Measurements from ENCODE around the gene THEM4. TPM values are rescaled to one million over a fixed set of nuclear protein-coding genes. Genes with fewer than 3 reads are reported as not detected.
A peak's percentile ranks its signal among the peaks of the same experiment; 100 is the strongest.

Gene THEM4
- total RNA-seq, 1 experiment from 2014 or later: 10.9 TPM

DNA sequence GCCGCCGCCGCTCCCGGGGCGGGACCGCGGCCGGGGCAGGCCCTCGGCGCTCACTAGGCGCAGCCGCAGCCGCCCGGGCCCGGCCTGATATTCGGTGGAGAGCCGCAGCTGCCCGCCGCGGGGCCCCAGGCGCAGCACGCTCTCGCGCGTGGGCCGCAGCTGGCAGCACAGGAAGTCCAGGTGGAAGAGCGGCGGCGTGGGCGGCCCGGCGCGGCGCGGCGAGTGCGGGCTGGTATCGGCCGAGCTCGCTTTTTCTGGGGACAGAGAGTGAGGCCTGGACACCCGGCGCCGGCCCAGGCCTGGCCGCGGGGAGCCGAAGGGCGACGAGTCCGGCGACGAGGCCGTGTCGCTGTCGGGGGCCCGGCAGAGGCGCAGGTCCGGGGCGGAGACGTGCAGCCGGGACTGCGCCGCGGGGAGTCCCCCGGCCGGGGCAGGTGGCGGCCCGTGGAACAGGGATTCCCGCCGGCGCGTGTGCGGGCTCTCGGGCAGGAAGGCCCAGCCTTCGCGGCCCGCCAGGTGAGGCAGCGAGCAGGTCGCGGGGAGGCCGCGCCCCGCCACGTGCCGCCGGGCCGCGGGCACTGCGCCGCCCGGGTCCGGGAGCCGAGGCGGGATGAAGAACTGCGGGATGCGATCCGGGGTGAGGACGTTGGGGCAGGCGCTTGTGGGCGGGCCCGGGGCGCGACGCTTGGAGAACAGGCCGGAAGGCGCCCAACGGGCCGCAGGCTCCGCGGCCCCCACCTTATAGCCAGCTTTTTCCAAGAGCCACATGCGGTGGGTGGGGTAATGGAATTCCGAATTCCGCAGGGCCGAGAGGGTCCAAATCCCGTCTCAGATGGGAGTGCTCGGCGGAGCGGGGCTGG, 70.9 kb downstream of the THEM4 start (continued):
- TF ChIP-seq, protein P1, sequence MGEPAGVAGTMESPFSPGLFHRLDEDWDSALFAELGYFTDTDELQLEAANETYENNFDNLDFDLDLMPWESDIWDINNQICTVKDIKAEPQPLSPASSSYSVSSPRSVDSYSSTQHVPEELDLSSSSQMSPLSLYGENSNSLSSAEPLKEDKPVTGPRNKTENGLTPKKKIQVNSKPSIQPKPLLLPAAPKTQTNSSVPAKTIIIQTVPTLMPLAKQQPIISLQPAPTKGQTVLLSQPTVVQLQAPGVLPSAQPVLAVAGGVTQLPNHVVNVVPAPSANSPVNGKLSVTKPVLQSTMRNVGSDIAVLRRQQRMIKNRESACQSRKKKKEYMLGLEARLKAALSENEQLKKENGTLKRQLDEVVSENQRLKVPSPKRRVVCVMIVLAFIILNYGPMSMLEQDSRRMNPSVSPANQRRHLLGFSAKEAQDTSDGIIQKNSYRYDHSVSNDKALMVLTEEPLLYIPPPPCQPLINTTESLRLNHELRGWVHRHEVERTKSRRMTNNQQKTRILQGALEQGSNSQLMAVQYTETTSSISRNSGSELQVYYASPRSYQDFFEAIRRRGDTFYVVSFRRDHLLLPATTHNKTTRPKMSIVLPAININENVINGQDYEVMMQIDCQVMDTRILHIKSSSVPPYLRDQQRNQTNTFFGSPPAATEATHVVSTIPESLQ (CRISPR knock-in tag; IDR thresholded peaks at IDR 0.05): no peak
- TF ChIP-seq GRHL2 (CRISPR knock-in tag; IDR thresholded peaks at IDR 0.05; ENCODE audit: insufficient replicate concordance, severe bottlenecking) (no peak), ZNF423 (CRISPR knock-in tag; IDR thresholded peaks at IDR 0.05) (no peak), FOXP1 (CRISPR knock-in tag; IDR thresholded peaks at IDR 0.05; ENCODE audit: borderline replicate concordance) (peak; percentile 86; the same call in 1 of the 2 replicates), NFYB (CRISPR knock-in tag; conservative IDR thresholded peaks at IDR 0.05; ENCODE audit: low read depth) (no peak), ZNF138 (CRISPR knock-in tag; conservative IDR thresholded peaks at IDR 0.05) (no peak), MYBL2 (CRISPR knock-in tag; IDR thresholded peaks at IDR 0.05) (no peak), ZNF671 (CRISPR knock-in tag; IDR thresholded peaks at IDR 0.05) (no peak), ELF4 (CRISPR knock-in tag; IDR thresholded peaks at IDR 0.05; ENCODE audit: low read depth) (no peak), TP53 (CRISPR knock-in tag; IDR thresholded peaks at IDR 0.05) (peak; percentile 85; the same call in 1 of the 2 replicates)
- TF ChIP-seq, protein P2, sequence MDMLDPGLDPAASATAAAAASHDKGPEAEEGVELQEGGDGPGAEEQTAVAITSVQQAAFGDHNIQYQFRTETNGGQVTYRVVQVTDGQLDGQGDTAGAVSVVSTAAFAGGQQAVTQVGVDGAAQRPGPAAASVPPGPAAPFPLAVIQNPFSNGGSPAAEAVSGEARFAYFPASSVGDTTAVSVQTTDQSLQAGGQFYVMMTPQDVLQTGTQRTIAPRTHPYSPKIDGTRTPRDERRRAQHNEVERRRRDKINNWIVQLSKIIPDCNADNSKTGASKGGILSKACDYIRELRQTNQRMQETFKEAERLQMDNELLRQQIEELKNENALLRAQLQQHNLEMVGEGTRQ (CRISPR knock-in tag; IDR thresholded peaks at IDR 0.05): peak; percentile 23; the same call in 1 of the 2 replicates
- TF ChIP-seq, protein P3, sequence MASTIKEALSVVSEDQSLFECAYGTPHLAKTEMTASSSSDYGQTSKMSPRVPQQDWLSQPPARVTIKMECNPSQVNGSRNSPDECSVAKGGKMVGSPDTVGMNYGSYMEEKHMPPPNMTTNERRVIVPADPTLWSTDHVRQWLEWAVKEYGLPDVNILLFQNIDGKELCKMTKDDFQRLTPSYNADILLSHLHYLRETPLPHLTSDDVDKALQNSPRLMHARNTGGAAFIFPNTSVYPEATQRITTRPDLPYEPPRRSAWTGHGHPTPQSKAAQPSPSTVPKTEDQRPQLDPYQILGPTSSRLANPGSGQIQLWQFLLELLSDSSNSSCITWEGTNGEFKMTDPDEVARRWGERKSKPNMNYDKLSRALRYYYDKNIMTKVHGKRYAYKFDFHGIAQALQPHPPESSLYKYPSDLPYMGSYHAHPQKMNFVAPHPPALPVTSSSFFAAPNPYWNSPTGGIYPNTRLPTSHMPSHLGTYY (CRISPR knock-in tag; IDR thresholded peaks at IDR 0.05): no peak
- TF ChIP-seq, protein P4, sequence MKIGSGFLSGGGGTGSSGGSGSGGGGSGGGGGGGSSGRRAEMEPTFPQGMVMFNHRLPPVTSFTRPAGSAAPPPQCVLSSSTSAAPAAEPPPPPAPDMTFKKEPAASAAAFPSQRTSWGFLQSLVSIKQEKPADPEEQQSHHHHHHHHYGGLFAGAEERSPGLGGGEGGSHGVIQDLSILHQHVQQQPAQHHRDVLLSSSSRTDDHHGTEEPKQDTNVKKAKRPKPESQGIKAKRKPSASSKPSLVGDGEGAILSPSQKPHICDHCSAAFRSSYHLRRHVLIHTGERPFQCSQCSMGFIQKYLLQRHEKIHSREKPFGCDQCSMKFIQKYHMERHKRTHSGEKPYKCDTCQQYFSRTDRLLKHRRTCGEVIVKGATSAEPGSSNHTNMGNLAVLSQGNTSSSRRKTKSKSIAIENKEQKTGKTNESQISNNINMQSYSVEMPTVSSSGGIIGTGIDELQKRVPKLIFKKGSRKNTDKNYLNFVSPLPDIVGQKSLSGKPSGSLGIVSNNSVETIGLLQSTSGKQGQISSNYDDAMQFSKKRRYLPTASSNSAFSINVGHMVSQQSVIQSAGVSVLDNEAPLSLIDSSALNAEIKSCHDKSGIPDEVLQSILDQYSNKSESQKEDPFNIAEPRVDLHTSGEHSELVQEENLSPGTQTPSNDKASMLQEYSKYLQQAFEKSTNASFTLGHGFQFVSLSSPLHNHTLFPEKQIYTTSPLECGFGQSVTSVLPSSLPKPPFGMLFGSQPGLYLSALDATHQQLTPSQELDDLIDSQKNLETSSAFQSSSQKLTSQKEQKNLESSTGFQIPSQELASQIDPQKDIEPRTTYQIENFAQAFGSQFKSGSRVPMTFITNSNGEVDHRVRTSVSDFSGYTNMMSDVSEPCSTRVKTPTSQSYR (CRISPR knock-in tag; IDR thresholded peaks at IDR 0.05): no peak
- TF ChIP-seq, protein P5, sequence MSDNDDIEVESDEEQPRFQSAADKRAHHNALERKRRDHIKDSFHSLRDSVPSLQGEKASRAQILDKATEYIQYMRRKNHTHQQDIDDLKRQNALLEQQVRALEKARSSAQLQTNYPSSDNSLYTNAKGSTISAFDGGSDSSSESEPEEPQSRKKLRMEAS (CRISPR knock-in tag; IDR thresholded peaks at IDR 0.05): no peak; the same call in 1 of the 2 replicates
- TF ChIP-seq, protein P6, sequence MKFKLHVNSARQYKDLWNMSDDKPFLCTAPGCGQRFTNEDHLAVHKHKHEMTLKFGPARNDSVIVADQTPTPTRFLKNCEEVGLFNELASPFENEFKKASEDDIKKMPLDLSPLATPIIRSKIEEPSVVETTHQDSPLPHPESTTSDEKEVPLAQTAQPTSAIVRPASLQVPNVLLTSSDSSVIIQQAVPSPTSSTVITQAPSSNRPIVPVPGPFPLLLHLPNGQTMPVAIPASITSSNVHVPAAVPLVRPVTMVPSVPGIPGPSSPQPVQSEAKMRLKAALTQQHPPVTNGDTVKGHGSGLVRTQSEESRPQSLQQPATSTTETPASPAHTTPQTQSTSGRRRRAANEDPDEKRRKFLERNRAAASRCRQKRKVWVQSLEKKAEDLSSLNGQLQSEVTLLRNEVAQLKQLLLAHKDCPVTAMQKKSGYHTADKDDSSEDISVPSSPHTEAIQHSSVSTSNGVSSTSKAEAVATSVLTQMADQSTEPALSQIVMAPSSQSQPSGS (CRISPR knock-in tag; IDR thresholded peaks at IDR 0.05; ENCODE audit: borderline replicate concordance, low read depth): no peak
- TF ChIP-seq, protein P7, sequence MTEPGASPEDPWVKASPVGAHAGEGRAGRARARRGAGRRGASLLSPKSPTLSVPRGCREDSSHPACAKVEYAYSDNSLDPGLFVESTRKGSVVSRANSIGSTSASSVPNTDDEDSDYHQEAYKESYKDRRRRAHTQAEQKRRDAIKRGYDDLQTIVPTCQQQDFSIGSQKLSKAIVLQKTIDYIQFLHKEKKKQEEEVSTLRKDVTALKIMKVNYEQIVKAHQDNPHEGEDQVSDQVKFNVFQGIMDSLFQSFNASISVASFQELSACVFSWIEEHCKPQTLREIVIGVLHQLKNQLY (CRISPR knock-in tag; IDR thresholded peaks at IDR 0.05): no peak
- TF ChIP-seq, protein P8, sequence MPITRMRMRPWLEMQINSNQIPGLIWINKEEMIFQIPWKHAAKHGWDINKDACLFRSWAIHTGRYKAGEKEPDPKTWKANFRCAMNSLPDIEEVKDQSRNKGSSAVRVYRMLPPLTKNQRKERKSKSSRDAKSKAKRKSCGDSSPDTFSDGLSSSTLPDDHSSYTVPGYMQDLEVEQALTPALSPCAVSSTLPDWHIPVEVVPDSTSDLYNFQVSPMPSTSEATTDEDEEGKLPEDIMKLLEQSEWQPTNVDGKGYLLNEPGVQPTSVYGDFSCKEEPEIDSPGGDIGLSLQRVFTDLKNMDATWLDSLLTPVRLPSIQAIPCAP (CRISPR knock-in tag; IDR thresholded peaks at IDR 0.05): 0 out of 2 replicates have a peak, but pooled peaks have one; percentile 28
- TF ChIP-seq, protein P9, sequence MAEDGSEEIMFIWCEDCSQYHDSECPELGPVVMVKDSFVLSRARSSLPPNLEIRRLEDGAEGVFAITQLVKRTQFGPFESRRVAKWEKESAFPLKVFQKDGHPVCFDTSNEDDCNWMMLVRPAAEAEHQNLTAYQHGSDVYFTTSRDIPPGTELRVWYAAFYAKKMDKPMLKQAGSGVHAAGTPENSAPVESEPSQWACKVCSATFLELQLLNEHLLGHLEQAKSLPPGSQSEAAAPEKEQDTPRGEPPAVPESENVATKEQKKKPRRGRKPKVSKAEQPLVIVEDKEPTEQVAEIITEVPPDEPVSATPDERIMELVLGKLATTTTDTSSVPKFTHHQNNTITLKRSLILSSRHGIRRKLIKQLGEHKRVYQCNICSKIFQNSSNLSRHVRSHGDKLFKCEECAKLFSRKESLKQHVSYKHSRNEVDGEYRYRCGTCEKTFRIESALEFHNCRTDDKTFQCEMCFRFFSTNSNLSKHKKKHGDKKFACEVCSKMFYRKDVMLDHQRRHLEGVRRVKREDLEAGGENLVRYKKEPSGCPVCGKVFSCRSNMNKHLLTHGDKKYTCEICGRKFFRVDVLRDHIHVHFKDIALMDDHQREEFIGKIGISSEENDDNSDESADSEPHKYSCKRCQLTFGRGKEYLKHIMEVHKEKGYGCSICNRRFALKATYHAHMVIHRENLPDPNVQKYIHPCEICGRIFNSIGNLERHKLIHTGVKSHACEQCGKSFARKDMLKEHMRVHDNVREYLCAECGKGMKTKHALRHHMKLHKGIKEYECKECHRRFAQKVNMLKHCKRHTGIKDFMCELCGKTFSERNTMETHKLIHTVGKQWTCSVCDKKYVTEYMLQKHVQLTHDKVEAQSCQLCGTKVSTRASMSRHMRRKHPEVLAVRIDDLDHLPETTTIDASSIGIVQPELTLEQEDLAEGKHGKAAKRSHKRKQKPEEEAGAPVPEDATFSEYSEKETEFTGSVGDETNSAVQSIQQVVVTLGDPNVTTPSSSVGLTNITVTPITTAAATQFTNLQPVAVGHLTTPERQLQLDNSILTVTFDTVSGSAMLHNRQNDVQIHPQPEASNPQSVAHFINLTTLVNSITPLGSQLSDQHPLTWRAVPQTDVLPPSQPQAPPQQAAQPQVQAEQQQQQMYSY (CRISPR knock-in tag; IDR thresholded peaks at IDR 0.05): 0 out of 2 replicates have a peak, but pooled peaks have one; percentile 21
- TF ChIP-seq, protein P10, sequence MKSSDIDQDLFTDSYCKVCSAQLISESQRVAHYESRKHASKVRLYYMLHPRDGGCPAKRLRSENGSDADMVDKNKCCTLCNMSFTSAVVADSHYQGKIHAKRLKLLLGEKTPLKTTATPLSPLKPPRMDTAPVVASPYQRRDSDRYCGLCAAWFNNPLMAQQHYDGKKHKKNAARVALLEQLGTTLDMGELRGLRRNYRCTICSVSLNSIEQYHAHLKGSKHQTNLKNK (CRISPR knock-in tag; IDR thresholded peaks at IDR 0.05): no peak
- TF ChIP-seq, protein P11, sequence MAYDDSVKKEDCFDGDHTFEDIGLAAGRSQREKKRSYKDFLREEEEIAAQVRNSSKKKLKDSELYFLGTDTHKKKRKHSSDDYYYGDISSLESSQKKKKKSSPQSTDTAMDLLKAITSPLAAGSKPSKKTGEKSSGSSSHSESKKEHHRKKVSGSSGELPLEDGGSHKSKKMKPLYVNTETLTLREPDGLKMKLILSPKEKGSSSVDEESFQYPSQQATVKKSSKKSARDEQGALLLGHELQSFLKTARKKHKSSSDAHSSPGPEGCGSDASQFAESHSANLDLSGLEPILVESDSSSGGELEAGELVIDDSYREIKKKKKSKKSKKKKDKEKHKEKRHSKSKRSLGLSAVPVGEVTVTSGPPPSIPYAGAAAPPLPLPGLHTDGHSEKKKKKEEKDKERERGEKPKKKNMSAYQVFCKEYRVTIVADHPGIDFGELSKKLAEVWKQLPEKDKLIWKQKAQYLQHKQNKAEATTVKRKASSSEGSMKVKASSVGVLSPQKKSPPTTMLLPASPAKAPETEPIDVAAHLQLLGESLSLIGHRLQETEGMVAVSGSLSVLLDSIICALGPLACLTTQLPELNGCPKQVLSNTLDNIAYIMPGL (CRISPR knock-in tag; IDR thresholded peaks at IDR 0.05): 0 out of 2 replicates have a peak, but pooled peaks have one; percentile 29

All from WTC11 (cell line).